PFSK-1 (cell line): ENCODE measurements around the gene TULP1.

Source experiments
- FOXP2 ChIP-seq: optimal IDR thresholded peaks from 2 replicates; pipeline ENCODE3; 2011; ENCODE audit warnings: borderline replicate concordance, control low read depth, inconsistent platforms; ENCODE audit not compliant: insufficient read depth; ENCODE audit errors: extremely low read length, extremely low read depth
- POLR2AphosphoS5 ChIP-seq: IDR thresholded peaks from 2 replicates; pipeline ENCODE4 v1.6.1; 2012; ENCODE audit warnings: low read depth, mild to moderate bottlenecking, control low read depth, low read length, moderate library complexity
- REST ChIP-seq, 2 experiments: IDR thresholded peaks; 2 replicates each; pipeline versions ENCODE4 v1.6.1 to v1.8.0; 2011 to 2012; ENCODE audit warnings: low read depth in 2 of 2, low read length in 2 of 2, control low read depth in 1 of 2, inconsistent platforms in 1 of 2, mild to moderate bottlenecking in 1 of 2, moderate library complexity in 1 of 2; ENCODE audit not compliant: insufficient read depth in 1 of 2
- SIN3A ChIP-seq: IDR thresholded peaks from 2 replicates; pipeline ENCODE4 v1.6.1; 2012; ENCODE audit warnings: mild to moderate bottlenecking, low read length, moderate library complexity, borderline replicate concordance; ENCODE audit not compliant: insufficient read depth
- TAF1 ChIP-seq: IDR thresholded peaks from 2 replicates; pipeline ENCODE4 v1.6.1; 2012; ENCODE audit warnings: low read length, control low read depth, borderline replicate concordance; ENCODE audit not compliant: insufficient read depth

Gene TULP1

GRCh38 chr6:35516712-35517111 is 4.0 kb upstream of the TULP1 start:
- TF ChIP-seq SIN3A (no peak), TAF1 (no peak), POLR2AphosphoS5 (no peak), REST (IDR thresholded peaks at IDR 0.05; ENCODE audit: insufficient read depth in 1 of 2, low read depth in 2 of 2, low read length in 2 of 2) (no peak), FOXP2 (no peak)

- no peak for TF ChIP-seq FOXP2
- no peak for TF ChIP-seq POLR2AphosphoS5
- no peak for TF ChIP-seq TAF1
- TF ChIP-seq SIN3A = no peak
- no peak for TF ChIP-seq REST (IDR thresholded peaks at IDR 0.05; ENCODE audit: insufficient read depth in 1 of 2, low read depth in 2 of 2, low read length in 2 of 2)
Measured at GRCh38 chr6:35514587-35514986, 1.9 kb upstream of the TULP1 start.

GRCh38 chr6:35512006-35512405 is 690 bp downstream of the TULP1 start:
- TF ChIP-seq POLR2AphosphoS5 (no peak), REST (IDR thresholded peaks at IDR 0.05; ENCODE audit: insufficient read depth in 1 of 2, low read depth in 2 of 2, low read length in 2 of 2) (no peak), FOXP2 (no peak), SIN3A (no peak), TAF1 (no peak)

DNA sequence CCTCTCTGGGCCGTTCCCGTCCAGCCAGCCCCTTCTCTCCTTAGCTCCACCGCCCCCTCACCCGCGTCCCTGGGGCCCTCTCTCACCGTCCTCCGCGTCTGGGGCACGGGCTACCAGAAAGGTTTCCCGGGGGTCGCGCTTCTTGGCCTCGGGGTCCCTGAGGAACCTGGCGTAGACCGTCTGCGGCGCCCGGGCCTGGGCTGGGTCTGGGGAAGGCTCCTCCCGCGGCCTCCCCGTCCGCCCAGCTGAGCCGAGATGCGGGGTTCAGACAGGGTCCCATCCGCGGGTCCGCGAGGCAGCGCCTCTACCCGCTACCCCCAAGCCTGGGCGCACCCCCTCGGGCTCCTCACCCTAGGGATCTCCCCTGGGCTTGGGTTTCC is 1.1 kb downstream of the TULP1 start:
- no peak for TF ChIP-seq FOXP2
- no peak for TF ChIP-seq REST (IDR thresholded peaks at IDR 0.05; ENCODE audit: insufficient read depth in 1 of 2, low read depth in 2 of 2, low read length in 2 of 2)
- TF ChIP-seq POLR2AphosphoS5 = no peak
- TF ChIP-seq TAF1 = no peak
- no peak for TF ChIP-seq SIN3A
